HG03565 (cell line): ENCODE results near the gene ADCY7.

ENCODE experiments used
- ATAC-seq: cut with Tn5 transposase; IDR thresholded peaks from one replicate; pipeline ENCODE4 v1.9.1; 2021; ENCODE audit warnings: mild to moderate bottlenecking, moderate library complexity; ENCODE audit not compliant: unreplicated experiment

The ADCY7 gene

DNA sequence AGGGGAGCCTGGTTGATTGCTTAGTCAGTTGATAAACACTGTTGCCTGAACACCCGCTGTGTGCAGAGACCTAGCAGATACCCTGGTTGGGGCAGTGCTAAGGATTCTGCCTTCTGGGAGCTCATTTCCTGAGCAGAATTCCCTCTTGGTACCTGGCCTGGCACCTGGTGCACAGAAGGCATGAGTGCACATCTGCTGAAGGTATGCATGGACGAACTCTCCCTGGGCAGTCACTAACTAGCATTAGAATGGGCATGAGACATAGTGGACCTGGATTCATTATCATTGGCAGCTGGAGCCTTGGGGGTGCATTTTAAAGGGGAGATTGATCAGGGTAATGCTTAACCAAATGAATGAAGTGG lies 13.1 kb downstream of the ADCY7 start:
- no peak for ATAC-seq

GRCh38 chr16:50280932-50281331 lies 14.6 kb downstream of the ADCY7 start:
- ATAC-seq, result no peak

GRCh38 chr16:50281391-50282009 lies 15.1 kb downstream of the ADCY7 start:
- no peak for ATAC-seq

- ATAC-seq, result peak; percentile 81
Observed at GRCh38 chr16:50282010-50282538, 15.7 kb downstream of the ADCY7 start.

DNA sequence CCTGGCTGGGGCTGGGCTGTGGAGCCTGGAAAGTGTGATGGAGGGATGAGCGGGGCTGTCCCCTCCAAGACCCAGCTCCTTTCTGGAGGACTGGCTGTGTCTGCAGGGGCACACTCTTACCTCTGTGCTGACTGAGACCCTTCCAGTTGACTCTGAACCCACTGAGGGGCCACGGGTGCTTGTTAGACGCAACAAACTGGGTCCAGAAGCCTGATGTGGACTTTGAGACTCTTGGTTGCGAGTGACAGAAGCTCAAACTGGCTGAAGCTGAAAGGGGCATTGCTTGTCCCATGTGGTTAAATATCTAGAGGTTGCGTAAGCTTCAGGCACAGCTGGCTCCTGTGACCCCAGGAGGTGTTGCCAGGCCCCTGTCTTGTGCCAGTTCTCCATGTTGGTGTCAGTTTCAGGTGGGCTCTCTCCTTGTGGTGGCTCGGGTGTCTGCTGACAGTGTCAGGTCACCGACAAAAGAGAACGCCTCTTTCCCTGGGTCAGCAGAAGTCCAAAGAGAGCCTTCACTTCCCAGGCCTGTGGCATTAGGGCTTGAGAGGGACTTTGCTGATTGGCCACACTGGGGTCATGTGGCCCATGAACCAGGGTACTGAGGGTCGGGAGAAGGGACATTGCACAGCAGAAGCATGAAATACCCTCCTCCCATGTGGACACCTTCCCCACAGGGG lies 16.7 kb downstream of the ADCY7 start:
- no peak for ATAC-seq

DNA sequence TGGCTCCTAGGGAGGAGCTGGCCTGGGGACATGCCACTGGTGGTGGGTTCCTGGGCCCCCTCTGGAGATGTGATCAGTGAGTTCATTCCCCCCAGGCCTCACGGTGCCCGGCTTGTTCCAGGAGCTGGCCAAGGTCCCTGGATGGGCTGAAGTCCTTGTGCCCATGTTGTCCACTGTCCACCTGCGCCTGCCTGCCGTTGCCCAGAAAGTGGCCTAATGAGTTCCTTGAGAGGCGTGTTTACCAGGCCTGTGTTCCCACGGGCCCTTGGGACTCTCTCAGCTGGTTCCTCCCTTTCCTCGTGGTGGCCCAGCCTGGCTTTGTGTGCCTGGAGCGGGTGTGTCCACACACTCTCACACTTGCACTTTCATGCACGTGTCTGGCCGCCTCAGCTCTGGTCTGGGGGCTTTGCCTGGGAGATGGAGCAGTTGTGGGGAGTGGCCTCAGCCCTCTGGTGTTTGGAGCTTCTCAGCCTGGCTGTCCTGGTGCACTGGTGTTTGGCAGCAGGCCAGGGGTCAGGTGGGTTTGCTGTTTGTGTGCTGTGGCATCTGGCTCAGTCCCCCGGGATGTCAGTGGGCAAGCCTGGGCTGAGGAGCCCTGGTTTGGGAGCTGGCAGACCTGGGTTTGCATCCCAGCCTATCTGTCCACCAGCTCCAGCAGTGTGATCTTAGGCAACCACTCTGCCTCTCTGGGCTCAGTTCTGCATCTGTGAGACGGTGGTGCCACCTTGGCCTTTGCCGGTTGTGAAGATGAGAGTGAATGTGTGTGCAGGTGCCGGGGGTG lies 18.0 kb downstream of the ADCY7 start:
- no peak for ATAC-seq

DNA sequence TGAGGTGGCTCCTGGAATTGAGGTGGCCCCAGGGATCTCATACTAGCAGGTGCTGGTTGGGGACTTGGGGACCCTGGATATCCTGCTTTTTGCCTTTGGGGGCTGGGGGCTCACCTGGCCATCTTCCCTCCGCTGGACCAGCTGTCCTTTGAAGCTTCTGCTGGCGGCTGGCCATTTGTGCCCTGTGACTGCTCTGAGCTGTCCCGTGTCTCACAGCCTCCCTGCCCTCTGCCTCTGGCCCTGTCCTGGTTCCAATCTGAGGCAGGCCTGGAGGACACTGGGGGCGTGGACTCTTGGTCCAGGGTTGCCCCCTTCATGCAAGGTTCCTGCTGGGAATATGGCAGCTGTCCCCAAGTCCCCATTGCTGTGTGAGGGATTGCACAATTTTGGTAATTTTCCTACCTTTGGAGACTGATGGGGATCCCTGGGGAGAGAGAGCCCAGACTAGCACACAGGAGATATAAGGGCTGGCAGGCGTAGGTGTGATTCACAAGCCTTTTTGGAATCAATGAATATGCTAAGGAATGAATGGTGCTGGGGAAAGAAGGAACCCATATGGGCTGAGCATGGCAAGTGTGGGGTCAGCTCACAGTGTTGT lies 19.2 kb downstream of the ADCY7 start:
- ATAC-seq, result no peak

DNA sequence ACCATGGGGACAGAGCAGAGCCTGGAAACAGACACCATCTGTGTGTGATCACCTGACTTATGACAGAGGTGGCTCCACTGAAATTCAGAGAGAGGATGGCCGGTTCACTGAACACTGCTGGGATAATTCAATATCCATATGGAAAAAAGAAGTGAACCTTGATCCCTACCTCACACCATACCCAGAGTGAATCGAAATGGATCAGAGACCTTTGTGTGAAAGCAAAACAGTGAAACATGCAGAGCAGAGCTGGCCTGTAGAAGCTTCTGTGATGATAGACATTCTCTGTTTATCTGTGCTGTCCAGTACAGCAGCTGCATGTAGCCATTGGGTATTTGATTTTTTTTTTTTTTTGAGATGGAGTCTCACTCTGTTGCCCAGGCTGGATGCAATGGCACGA lies 20.3 kb downstream of the ADCY7 start:
- ATAC-seq, result no peak

DNA sequence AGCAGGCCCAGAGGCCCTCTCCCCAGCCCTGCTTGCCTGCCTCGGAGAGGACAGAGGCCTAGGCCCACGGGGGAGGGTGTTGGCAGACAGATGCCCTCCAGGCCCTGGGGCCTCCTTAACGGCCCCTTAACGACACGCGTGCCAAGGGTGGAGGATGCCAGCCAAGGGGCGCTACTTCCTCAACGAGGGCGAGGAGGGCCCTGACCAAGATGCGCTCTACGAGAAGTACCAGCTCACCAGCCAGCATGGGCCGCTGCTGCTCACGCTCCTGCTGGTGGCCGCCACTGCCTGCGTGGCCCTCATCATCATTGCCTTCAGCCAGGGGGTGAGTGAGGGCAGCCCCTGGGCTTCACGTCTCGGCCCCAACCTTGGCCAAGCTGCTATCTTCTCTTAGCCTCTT lies 21.7 kb downstream of the ADCY7 start:
- no peak for ATAC-seq

- no peak for ATAC-seq
Observed at GRCh38 chr16:50288920-50289319, 22.6 kb downstream of the ADCY7 start.

DNA sequence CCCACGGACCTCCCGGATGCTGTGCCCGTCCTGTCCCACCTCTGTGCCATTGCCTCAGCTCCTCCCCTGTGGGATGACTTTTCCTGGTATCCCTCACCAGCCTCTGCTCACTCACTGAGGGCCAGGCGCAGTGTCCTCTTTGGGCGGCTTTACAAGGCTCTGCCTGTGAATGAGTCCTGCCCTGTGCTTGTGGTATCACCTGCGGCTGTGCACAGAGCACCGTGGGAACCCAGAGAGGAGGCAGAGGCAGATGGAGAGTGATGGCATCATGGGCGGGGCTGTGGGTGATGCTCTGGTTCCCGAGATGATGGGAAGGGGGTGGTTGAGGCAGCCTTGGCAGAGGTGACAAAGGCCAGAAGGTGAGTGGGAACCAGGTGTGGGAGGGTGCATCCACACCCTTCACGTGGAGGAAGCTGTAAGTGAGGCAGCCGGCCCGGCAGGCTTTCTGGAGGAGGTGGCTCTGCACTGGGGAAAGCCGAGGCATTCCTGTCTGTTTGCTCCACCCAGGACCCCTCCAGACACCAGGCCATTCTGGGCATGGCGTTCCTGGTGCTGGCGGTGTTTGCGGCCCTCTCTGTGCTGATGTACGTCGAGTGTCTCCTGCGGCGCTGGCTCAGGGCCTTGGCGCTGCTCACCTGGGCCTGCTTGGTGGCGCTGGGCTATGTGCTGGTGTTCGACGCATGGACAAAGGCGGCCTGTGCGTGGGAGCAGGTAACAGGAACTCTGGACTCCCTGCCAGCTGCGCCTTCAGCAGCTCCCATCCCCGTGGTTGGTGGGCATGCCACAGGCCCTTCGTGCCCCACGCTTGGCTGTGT lies 23.8 kb downstream of the ADCY7 start:
- ATAC-seq, result no peak

DNA sequence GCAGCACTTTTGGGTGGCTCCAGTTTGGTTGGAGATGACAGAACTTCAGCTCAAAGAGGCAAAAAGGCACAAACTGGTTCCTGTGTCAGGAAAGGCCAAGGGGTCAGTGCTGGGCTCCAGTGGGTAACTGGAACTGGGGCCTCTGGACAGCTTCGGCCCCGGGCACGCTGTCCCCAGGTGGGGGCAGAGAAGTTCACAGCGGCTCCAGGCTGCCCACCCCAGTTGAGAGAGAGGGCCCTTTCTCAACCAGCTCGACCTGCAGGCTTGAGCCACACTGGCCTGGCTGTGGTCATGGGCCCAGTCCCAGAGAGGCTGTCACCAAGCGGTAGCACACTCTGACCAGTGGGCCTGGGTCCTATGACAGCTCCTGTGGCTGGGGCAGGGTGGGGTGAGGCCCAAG lies 24.5 kb downstream of the ADCY7 start:
- ATAC-seq, result no peak

GRCh38 chr16:50291719-50292565 lies 25.6 kb downstream of the ADCY7 start:
- ATAC-seq, result no peak

DNA sequence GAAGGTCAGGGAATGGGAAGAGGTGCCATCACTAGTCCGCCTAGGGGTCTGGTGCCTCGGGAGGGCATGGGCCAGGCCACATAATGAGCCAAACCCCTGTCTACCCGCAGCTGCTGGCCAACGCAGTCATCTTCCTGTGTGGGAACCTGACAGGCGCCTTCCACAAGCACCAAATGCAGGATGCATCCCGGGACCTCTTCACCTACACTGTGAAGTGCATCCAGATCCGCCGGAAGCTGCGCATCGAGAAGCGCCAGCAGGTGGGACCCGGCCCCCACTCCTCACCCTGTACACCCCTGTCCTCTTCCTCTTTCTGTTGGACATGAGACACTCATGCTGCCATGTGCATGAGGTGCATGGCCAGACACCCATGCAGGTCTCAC lies 26.2 kb downstream of the ADCY7 start:
- ATAC-seq, result no peak

- no peak for ATAC-seq
Observed at GRCh38 chr16:50293041-50293783, 26.9 kb downstream of the ADCY7 start.

DNA sequence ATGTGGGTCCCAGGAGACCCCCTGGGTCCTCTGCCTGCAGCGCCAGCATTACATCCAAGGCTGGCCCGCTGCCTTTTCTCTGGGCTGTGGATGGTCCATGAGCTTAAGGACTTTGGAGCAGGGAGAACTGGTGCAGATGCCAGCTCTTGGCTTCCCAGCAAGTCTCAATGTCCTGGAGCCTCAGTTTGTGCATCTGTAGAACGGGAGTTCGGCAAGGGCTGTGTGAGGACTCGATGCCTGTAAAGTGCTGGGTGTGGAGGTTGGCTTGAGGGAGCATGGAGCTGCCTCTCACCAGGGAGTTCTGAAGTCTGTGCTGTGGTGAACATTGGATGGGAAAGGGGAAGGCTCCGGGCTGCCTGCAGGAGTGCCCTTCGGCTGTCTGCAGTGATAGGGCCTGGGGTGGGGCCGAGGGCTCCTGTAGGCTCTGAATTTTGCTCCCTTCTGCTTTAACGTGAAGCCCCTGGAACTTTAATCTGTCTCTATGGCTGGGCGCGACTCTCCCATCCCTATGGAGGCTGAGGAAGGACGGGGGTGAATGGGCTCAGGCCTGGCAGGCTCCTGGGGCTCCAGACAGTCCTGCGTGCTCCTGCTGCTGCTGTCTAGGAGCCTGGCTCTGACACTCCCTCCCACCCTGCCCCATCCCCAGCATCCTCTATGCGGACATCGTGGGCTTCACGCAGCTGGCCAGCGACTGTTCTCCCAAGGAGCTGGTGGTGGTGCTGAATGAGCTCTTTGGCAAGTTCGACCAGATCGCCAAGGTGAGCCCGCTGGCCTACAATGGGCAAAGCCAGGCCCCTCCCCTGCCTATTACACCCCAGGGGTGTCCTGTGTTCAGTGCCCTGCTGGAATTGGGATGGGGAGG lies 27.9 kb downstream of the ADCY7 start:
- no peak for ATAC-seq

DNA sequence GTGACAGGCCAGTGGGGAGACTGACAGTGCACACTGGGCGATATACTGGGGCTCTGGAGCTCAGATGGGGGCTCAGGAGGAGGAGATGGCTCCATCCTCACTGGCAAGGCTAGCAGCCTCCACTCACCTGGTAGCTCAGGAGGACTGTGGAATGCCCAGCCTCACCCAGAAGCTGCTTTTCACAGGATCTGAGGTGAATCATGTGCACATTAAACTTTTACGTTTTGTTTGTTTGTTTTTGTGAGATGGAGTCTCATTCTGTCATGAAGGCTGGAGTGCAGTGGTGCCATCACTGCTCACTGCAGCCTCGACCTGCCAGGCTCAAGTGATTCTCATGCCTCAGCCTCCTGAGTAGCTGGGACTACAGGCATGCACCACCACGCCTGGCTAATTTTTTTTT lies 28.6 kb downstream of the ADCY7 start:
- ATAC-seq, result no peak

- ATAC-seq, result no peak
Observed at GRCh38 chr16:50295541-50296132, 29.3 kb downstream of the ADCY7 start.
